GM10248 (cell line): Measurements from ENCODE around the gene IRF8.

Source experiments
- CTCF ChIA-PET: fragments of 300-600 bp; sonication (Branson Sonifier 250); formaldehyde crosslinking; extraction: SDS; loops from one replicate; lab custom pipeline; 2021; ENCODE audit warnings: antibody characterized with exemption; lab: Yijun Ruan, JAX
- POLR2A ChIA-PET: fragments of 350-650 bp; sonication (Branson Sonifier 250); formaldehyde crosslinking; extraction: SDS; loops from one replicate; lab custom pipeline; 2020; ENCODE audit warnings: antibody characterized with exemption; lab: Yijun Ruan, JAX
- DNase-seq: peaks from one replicate; pipeline ENCODE4 v3.0.0; 2012; ENCODE audit errors: extremely low spot score
- TF ChIP-seq, protein P1 (sequence below): IDR thresholded peaks from 2 replicates; pipeline ENCODE4 v1.5.1; 2012; ENCODE audit warnings: mild to moderate bottlenecking, low read depth; ENCODE audit errors: extremely low read depth, missing control alignments, control extremely low read depth

The IRF8 gene

DNA sequence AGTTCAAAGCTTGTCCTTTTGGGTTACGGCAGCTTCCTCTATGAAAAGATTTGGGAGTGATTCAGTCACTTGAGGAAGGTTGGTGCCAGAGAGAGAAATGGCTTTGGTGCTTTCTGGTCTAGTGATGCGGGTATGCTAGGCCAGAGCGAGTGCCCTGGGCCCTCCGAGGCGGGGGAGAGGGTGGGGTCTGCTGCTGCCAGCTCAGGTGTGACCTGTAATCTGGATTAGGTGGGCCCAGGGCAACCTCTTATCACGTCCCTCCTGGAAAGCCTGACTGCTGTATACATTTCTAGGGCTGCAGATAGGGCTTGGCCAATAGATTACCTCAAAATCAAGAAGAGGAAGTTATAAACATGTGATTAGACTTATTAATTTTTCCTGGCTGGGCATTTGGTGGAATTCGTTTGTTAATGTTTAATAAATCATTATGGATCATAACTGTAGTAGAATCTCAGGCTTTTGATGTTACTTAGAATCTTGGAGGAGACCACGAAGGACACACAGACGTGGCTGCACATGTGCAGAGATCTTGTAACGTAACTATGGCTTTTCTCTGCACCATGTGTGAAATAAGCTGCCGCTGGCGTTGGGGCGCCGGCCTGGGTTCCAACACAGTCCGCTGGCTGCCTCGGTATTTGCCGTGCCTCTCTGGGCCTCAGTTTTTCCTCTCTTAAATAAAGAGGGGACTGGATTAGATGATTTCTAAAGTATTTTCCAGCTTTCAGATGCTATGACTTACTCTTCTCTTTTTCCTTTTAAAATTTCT lies 1.2 kb downstream of the IRF8 start:
- TF ChIP-seq, protein P1, sequence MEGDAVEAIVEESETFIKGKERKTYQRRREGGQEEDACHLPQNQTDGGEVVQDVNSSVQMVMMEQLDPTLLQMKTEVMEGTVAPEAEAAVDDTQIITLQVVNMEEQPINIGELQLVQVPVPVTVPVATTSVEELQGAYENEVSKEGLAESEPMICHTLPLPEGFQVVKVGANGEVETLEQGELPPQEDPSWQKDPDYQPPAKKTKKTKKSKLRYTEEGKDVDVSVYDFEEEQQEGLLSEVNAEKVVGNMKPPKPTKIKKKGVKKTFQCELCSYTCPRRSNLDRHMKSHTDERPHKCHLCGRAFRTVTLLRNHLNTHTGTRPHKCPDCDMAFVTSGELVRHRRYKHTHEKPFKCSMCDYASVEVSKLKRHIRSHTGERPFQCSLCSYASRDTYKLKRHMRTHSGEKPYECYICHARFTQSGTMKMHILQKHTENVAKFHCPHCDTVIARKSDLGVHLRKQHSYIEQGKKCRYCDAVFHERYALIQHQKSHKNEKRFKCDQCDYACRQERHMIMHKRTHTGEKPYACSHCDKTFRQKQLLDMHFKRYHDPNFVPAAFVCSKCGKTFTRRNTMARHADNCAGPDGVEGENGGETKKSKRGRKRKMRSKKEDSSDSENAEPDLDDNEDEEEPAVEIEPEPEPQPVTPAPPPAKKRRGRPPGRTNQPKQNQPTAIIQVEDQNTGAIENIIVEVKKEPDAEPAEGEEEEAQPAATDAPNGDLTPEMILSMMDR: no peak
- ChIA-PET POLR2A (interaction anchor here (1.6 kb wide), 2 partner anchors 16 to 79 kb away, joined by 5 to 7 read pairs; no protein-coding TSS in a partner anchor), CTCF (interaction anchor here (0.8 to 3.8 kb wide), 6 partner anchors 8 to 112 kb away, joined by 3 to 59 read pairs (median 4); no protein-coding TSS in a partner anchor)
- no peak for DNase-seq

DNA sequence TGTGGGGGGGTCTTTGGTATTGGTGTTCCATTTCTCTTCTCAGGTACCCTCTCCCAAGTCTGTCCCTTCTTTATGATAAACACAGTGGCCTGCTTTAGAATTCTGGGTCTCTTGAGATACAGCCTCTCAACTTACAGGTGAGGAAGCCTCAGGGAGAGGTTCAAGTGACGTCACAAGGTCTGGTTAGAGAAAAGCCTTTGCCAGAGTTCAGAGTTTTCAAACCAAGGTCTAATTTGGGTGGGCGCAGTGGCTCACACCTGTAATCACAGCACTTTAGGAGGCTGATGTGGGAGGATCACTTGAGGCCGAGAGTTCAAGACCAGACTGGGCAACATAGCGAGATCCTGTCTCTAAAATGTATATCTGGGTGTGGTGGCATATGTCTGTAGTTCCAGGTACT lies 2.1 kb downstream of the IRF8 start:
- DNase-seq: no peak
- POLR2A ChIA-PET: no interaction called here
- TF ChIP-seq, protein P1: no peak
- CTCF ChIA-PET: interaction anchor here (0.8 to 3.2 kb wide), 3 partner anchors 9 to 82 kb away, joined by 3 to 18 read pairs (median 15); no protein-coding TSS in a partner anchor

DNA sequence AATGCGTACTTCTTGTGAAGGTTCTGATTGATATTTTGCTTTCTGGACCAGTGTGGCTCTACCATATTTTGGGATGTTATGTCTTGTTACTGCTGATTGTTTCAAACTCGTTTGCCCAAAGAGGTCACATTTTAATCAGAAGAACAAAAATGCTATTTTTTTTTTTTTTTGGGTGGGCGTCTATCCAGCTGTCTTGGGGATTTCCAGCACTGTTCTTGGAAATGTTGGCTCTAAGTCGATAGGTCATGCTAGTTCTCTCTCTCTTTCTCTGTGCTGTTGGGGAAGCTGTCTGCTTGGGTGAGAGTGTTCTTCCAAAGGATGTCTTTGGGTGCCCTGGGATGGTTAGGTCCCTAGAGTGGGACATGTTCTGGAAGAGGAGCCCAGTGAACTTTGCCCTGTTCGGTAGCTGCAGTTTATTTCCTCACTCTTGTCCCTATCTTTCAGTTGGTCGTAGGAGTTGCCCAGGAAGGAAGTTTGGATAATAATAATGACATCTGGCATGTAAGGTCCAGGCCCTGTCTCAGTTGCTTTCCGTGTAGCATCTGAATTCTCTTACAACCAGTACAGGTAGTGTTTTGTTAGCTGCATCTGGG lies 2.9 kb downstream of the IRF8 start:
- POLR2A ChIA-PET: interaction anchor here (0.6 to 1.7 kb wide), 6 partner anchors 10 to 89 kb away, joined by 3 to 10 read pairs (median 6); no protein-coding TSS in a partner anchor
- TF ChIP-seq, protein P1: no peak

DNA sequence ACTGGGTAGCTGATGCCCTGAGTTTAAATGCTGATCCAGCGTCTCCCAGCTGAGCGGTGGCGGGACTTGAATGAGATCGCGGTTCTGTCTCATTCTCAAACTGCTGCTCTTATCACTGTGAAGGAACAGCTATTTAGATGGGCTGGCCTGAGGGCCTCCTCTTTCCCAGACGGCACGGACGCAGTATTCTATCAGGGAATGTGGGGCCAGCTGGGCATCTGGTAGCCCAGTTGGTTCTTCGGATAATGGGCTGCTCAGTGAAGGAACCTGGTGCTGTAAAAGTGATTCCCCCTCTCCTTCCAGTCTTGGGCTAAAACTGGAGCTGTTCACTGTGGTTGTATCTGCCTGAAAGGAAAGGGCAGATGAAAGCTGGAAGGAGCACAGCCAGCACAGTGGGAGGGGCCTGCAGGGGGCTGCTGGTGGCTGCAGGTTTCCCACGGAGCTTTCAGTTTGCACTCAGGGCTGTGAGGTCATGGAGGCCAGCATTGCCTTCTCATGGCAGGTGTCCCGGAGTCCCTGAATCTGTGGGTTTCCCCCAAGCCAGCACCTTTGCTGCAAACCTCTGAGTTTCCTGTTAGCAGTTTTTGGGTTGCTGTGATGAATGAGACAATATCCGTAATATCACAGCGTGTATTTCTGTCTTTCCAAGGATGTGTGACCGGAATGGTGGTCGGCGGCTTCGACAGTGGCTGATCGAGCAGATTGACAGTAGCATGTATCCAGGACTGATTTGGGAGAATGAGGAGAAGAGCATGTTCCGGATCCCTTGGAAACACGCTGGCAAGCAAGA lies 3.6 kb downstream of the IRF8 start:
- peak; percentile 86 for DNase-seq
- CTCF ChIA-PET: interaction anchor here (1.0 to 3.4 kb wide), 17 partner anchors 7 to 788 kb away, joined by 3 to 29 read pairs (median 5); no protein-coding TSS in a partner anchor
- POLR2A ChIA-PET: interaction anchor here (0.6 to 1.7 kb wide), 8 partner anchors 9 to 88 kb away, joined by 3 to 10 read pairs (median 4); no protein-coding TSS in a partner anchor
- TF ChIP-seq, protein P1: no peak

More for the DNA sequence above, 2.9 kb downstream of the IRF8 start:
- DNase-seq: no peak
- CTCF ChIA-PET: interaction anchor here (1.0 to 3.4 kb wide), 15 partner anchors 9 to 787 kb away, joined by 3 to 29 read pairs (median 5); no protein-coding TSS in a partner anchor

DNA sequence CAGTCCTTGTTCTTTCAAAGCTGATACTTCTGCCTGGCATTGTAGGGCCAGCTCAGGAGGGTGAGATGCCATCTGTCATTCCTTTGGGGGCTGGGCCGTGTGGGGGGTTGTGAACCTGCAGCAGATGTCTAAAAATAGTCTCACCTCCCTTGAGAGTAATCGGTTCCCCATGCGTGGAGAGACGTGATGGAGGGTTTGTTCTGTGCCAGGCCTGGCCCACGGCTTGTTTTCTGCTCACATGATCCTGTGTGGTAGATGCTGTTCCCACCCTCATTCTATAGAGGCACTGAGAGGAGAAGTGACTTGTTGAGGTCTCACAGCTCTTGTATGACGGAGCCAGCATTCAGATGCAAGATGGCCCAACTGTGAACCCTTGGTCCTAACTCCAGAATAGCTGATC lies 4.6 kb downstream of the IRF8 start:
- ChIA-PET POLR2A (interaction anchor here (0.5 to 1.7 kb wide), 4 partner anchors 8 to 905 kb away, joined by 3 to 10 read pairs (median 4); no protein-coding TSS in a partner anchor), CTCF (interaction anchor here (1.0 to 3.4 kb wide), 10 partner anchors 8 to 90 kb away, joined by 3 to 29 read pairs (median 8); no protein-coding TSS in a partner anchor)
- no peak for DNase-seq
- TF ChIP-seq, protein P1: no peak
